PFSK-1 (cell line): Measurements from ENCODE around the gene CD300LB.

Experiments
- FOXP2 ChIP-seq: optimal IDR thresholded peaks from 2 replicates; pipeline ENCODE3; 2011; ENCODE audit warnings: borderline replicate concordance, control low read depth, inconsistent platforms; ENCODE audit not compliant: insufficient read depth; ENCODE audit errors: extremely low read length, extremely low read depth
- POLR2AphosphoS5 ChIP-seq: IDR thresholded peaks from 2 replicates; pipeline ENCODE4 v1.6.1; 2012; ENCODE audit warnings: low read depth, mild to moderate bottlenecking, control low read depth, low read length, moderate library complexity
- SIN3A ChIP-seq: IDR thresholded peaks from 2 replicates; pipeline ENCODE4 v1.6.1; 2012; ENCODE audit warnings: mild to moderate bottlenecking, low read length, moderate library complexity, borderline replicate concordance; ENCODE audit not compliant: insufficient read depth
- TAF1 ChIP-seq: IDR thresholded peaks from 2 replicates; pipeline ENCODE4 v1.6.1; 2012; ENCODE audit warnings: low read length, control low read depth, borderline replicate concordance; ENCODE audit not compliant: insufficient read depth
- TF ChIP-seq, protein P1 (sequence below), 2 experiments: IDR thresholded peaks; 2 replicates each; pipeline versions ENCODE4 v1.6.1 to v1.8.0; 2011 to 2012; ENCODE audit warnings: low read depth in 2 of 2, low read length in 2 of 2, control low read depth in 1 of 2, inconsistent platforms in 1 of 2, mild to moderate bottlenecking in 1 of 2, moderate library complexity in 1 of 2; ENCODE audit not compliant: insufficient read depth in 1 of 2

The CD300LB gene

DNA sequence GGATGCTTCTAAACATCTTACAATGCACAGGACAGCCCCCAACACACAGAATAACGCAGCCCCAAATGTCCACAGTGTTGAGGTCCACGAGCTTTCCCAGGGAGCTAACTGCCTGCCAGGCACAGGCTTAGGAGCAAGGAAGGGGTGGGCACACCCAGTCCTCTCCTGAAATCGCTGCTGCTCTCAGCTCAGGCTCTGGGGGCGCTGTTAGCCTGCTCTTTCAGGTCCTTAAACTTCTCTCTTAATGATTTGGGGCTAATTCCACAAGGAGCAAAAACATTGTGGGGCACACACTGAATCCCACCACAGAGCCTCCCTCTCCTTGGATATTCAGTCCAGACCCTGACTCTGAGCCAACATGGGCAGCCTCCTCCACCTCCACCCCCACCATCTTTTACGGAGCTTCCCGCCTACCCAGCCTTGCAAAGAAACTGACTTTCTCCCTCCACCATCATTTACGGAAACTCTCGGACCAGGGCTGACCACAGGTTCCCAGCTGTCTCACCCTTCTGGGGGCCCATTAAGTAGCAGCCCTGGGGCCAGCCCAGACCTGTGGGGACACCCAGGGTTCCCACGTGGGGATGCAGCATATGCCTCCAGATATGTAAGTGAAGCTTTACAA lies 35.0 kb upstream of the CD300LB start:
- TF ChIP-seq, protein P1, sequence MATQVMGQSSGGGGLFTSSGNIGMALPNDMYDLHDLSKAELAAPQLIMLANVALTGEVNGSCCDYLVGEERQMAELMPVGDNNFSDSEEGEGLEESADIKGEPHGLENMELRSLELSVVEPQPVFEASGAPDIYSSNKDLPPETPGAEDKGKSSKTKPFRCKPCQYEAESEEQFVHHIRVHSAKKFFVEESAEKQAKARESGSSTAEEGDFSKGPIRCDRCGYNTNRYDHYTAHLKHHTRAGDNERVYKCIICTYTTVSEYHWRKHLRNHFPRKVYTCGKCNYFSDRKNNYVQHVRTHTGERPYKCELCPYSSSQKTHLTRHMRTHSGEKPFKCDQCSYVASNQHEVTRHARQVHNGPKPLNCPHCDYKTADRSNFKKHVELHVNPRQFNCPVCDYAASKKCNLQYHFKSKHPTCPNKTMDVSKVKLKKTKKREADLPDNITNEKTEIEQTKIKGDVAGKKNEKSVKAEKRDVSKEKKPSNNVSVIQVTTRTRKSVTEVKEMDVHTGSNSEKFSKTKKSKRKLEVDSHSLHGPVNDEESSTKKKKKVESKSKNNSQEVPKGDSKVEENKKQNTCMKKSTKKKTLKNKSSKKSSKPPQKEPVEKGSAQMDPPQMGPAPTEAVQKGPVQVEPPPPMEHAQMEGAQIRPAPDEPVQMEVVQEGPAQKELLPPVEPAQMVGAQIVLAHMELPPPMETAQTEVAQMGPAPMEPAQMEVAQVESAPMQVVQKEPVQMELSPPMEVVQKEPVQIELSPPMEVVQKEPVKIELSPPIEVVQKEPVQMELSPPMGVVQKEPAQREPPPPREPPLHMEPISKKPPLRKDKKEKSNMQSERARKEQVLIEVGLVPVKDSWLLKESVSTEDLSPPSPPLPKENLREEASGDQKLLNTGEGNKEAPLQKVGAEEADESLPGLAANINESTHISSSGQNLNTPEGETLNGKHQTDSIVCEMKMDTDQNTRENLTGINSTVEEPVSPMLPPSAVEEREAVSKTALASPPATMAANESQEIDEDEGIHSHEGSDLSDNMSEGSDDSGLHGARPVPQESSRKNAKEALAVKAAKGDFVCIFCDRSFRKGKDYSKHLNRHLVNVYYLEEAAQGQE (IDR thresholded peaks at IDR 0.05; ENCODE audit: insufficient read depth in 1 of 2, low read depth in 2 of 2, low read length in 2 of 2): no peak
- TF ChIP-seq POLR2AphosphoS5 (no peak), TAF1 (no peak), FOXP2 (no peak), SIN3A (no peak)

DNA sequence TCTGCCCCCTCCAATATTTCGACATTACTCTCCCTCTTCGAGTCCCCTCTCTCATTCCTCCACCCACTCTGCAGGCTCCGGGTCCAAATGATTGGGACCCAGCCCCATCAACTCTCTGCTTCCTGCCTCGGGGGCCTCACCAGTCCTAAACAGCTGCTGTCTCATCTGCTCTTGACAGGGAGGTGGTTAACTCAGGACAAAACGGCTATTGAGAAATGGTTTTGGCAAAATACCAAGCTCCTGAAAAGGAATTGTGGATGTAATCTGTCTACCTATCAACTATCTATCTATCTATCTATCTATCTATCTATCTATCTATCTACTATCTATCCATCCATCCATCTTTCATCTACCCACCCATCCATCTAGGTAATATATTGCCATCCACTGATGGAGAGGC lies 33.9 kb upstream of the CD300LB start:
- TF ChIP-seq FOXP2: no peak
- no peak for TF ChIP-seq SIN3A
- TF ChIP-seq, protein P1 (IDR thresholded peaks at IDR 0.05; ENCODE audit: insufficient read depth in 1 of 2, low read depth in 2 of 2, low read length in 2 of 2): no peak
- TF ChIP-seq TAF1: no peak
- TF ChIP-seq POLR2AphosphoS5: no peak

DNA sequence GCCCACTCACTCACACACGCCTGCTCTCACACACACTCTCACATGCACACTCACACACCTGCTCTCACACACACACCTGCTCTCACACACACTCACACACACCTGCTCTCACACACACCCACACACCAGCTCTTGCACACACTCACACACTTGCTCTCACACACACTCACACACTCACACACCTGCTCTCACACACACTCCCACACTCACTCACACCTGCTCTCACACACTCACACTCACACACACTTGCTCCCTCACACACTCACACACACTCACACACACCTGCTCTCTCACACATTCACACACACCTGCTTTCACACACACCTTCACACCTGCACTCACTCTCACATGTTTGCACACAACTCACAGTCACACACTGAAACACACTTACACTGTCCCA lies 32.1 kb upstream of the CD300LB start:
- no peak for TF ChIP-seq FOXP2
- TF ChIP-seq SIN3A: no peak
- TF ChIP-seq POLR2AphosphoS5: no peak
- TF ChIP-seq TAF1: no peak

DNA sequence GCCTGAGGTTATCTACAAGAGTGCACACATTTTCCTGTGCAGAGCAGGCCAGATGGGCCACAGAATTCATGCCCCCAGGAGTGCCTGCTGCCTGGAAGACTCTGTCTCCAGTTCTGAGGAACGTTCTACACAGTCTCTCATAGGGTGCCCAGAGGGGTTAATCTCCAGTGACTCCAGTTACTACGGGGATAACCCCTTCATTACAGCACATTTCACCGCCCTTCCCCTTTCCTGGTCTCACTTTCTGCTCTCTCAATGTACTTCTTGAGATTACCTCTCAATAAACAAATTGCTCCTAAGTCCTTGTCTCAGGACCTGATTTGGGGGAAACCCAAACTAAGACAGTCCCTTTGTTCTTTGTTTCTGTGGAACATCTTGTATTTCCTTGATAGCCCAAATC lies 30.3 kb upstream of the CD300LB start:
- TF ChIP-seq TAF1: no peak
- TF ChIP-seq, protein P1 (IDR thresholded peaks at IDR 0.05; ENCODE audit: insufficient read depth in 1 of 2, low read depth in 2 of 2, low read length in 2 of 2): no peak

DNA sequence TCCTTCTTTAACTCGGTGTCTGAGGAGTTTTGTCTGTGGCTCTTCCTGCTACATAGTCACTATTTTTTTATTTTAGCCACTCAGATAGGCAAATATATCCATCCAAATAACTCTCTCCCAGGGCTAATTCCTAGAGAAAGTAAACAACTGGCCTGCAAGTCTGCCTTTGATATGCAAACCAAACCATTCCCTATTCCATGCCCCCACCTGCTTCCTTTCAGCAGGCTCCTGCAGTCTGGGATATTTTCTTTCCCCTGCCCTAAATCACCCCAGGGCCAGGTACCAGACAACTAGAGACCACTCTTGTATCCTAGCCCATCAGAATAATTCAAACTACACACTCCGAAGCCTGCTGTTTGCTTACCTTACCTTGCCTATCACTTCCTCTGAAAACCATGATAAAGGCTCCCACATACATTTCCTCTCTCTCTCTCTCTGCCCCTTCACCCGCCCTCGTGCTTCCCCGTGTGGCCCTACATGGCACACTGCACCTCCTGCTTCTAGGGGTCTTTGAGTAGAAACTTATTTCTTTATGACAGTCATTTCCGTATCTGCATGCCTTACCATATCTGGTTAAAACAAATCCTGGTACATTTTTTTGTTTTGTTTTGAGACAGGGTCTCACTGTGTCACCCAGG lies 27.7 kb upstream of the CD300LB start:
- TF ChIP-seq, protein P1 (IDR thresholded peaks at IDR 0.05; ENCODE audit: insufficient read depth in 1 of 2, low read depth in 2 of 2, low read length in 2 of 2): no peak
- TF ChIP-seq FOXP2 (no peak), SIN3A (no peak)
